Endodermal cell (in vitro differentiated cells): ENCODE results near the gene FBLN2. TPM values are rescaled to one million over a fixed set of nuclear protein-coding genes. Genes with fewer than 3 reads are reported as not detected.

Source experiments
- DNase-seq: peaks from one replicate; pipeline ENCODE4 v3.0.0-alpha.2; 2017
- H3K27ac ChIP-seq: 2 replicates; pipeline ENCODE4 v1.5.1; 2013; ENCODE audit warnings: mild to moderate bottlenecking, low read depth, low read length, moderate library complexity
- H3K27me3 ChIP-seq: 2 replicates; pipeline ENCODE4 v1.6.1; 2013; ENCODE audit warnings: mild to moderate bottlenecking, low read length, moderate library complexity; ENCODE audit not compliant: insufficient read depth, control insufficient read depth, poor library complexity, severe bottlenecking
- H3K36me3 ChIP-seq: 2 replicates; pipeline ENCODE4 v1.7.0; 2013; ENCODE audit warnings: mild to moderate bottlenecking, low read length, moderate library complexity; ENCODE audit not compliant: control insufficient read depth, insufficient read depth
- H3K4me1 ChIP-seq: one replicate; pipeline ENCODE4 v1.7.0; 2013; ENCODE audit warnings: low read length; ENCODE audit not compliant: control insufficient read depth, insufficient read depth
- H3K4me3 ChIP-seq: 2 replicates; pipeline ENCODE4 v1.5.1; 2013; ENCODE audit warnings: mild to moderate bottlenecking, low read length, moderate library complexity
- H3K9ac ChIP-seq: 2 replicates; pipeline ENCODE4 v1.6.1; 2013; ENCODE audit warnings: mild to moderate bottlenecking, low read length, moderate library complexity; ENCODE audit not compliant: poor library complexity, severe bottlenecking; ENCODE audit errors: extremely low read depth
- H3K9me3 ChIP-seq: 2 replicates; pipeline ENCODE4 v1.6.1; 2013; ENCODE audit warnings: mild to moderate bottlenecking, low read length, moderate library complexity; ENCODE audit not compliant: control insufficient read depth
- H3K27ac Mint-ChIP-seq: 2 replicates; pipeline ENCODE4 v1.8.0; 2020; ENCODE audit warnings: mixed read lengths
- H3K27me3 Mint-ChIP-seq: 2 replicates; pipeline ENCODE4 v1.8.0; 2021; ENCODE audit warnings: mild to moderate bottlenecking, mixed read lengths; ENCODE audit not compliant: insufficient read depth
- H3K36me3 Mint-ChIP-seq: 2 replicates; pipeline ENCODE4 v1.8.0; 2020; ENCODE audit warnings: low read depth, mixed read lengths
- H3K4me1 Mint-ChIP-seq: 2 replicates; pipeline ENCODE4 v1.8.0; 2020; ENCODE audit warnings: mixed read lengths
- H3K4me3 Mint-ChIP-seq: 2 replicates; pipeline ENCODE4 v1.8.0; 2020; ENCODE audit warnings: mild to moderate bottlenecking, moderate library complexity, mixed read lengths
- H3K9me3 Mint-ChIP-seq: 2 replicates; pipeline ENCODE4 v1.8.0; 2020; ENCODE audit warnings: mild to moderate bottlenecking, mixed read lengths
- WGBS, 2 experiments: methylation state at CpG; one replicate each; pipeline versions ENCODE4 v1.1.5 to v1.1.7; 2013; ENCODE audit warnings: missing lambda C conversion rate in 2 of 2, mixed read lengths in 1 of 2; ENCODE audit not compliant: insufficient coverage in 1 of 2, insufficient read length in 1 of 2; 5-methylcytosine and 5-hydroxymethylcytosine counted together
- total RNA-seq, 2 donors: library from RNA; stranded (reverse); fragmentation: NEBNext Ultra II Directional in 1 of 2; extraction: Animal tissue kit (Norgen Biotek cat#: 25700) in 1 of 2; gene quantifications; 2 replicates in 1 of 2; 3 replicates in 1 of 2; pipeline ENCODE4 v1.2.1, GENCODE V29; 2021
- TF ChIP-seq, protein P1 (sequence below): fragments of 200-600 bp; sonication (generic); conservative IDR thresholded peaks from 2 replicates; pipeline ENCODE4 v1.5.0; 2021; ENCODE audit warnings: antibody characterized with exemption, mild to moderate bottlenecking

FBLN2 gene
- total RNA-seq, 2 donors from 2014 or later, result 86.1 to 136 TPM

DNA sequence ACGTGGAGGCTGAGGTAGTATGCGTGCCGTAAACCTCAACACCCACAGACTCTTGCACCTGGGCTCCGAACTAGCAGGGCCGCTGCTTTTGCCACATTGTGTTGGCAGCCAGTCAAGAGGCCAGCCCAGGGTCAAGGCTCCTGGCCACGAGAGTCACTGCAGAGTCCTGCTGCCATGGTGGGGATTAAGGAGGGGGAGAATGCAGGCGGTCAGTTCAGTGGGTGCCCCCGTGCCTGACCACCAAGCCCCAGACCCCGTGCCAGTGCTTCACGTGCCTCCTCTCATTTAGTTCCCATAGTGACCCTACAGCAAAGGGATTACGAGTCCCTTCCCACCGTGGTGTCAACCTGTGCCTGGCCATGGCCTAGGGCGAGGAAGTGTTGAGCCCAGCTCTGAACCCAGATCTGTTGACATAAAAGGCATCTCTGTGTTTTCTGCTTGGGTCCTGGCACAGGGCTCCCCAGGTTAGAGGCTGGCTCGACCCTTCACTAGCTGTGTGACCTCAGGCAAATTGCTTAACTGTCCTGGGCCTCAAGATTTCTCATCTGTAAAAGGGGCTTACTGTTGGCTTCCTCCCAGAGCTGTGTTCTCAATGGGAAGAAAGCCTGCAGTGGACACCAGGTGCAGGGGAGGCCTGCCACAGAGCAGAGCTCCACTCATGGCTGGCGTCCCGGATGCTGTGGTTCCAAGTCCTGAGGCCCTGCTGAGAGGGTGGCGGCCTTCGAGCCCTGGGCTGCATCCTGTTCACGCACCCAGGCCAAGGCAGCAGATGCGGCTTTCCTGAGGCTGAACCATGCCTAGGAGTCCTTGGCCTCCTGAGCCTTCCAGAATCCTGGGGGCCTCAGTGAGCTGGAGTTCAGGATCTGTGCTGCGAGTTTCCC is 32.8 kb downstream of the FBLN2 start:
- H3K4me1 ChIP-seq, result no peaks in the 10 kb centered on the region
- Mint-ChIP-seq H3K4me1 (peaks cover 4% of the 10 kb centered on the region), H3K27ac (no peak overlapping the region), H3K4me3 (no peak overlapping the region), H3K9me3 (no peaks in the 10 kb centered on the region), H3K27me3 (no peaks in the 10 kb centered on the region), H3K36me3 (no peaks in the 10 kb centered on the region)
- H3K36me3 ChIP-seq, result no peaks in the 10 kb centered on the region
- TF ChIP-seq, protein P1, sequence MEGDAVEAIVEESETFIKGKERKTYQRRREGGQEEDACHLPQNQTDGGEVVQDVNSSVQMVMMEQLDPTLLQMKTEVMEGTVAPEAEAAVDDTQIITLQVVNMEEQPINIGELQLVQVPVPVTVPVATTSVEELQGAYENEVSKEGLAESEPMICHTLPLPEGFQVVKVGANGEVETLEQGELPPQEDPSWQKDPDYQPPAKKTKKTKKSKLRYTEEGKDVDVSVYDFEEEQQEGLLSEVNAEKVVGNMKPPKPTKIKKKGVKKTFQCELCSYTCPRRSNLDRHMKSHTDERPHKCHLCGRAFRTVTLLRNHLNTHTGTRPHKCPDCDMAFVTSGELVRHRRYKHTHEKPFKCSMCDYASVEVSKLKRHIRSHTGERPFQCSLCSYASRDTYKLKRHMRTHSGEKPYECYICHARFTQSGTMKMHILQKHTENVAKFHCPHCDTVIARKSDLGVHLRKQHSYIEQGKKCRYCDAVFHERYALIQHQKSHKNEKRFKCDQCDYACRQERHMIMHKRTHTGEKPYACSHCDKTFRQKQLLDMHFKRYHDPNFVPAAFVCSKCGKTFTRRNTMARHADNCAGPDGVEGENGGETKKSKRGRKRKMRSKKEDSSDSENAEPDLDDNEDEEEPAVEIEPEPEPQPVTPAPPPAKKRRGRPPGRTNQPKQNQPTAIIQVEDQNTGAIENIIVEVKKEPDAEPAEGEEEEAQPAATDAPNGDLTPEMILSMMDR, result no peak
- H3K27me3 ChIP-seq, result no peaks in the 10 kb centered on the region
- H3K9me3 ChIP-seq, result no peaks in the 10 kb centered on the region
- WGBS, 2 experiments, result 93% methylated on average over 12 to 21 of the region's 21 CpGs
- no peak overlapping the region for H3K4me3 ChIP-seq
- peak; percentile 41 for DNase-seq
- no peak overlapping the region for H3K27ac ChIP-seq
- H3K9ac ChIP-seq, result no peak overlapping the region

DNA sequence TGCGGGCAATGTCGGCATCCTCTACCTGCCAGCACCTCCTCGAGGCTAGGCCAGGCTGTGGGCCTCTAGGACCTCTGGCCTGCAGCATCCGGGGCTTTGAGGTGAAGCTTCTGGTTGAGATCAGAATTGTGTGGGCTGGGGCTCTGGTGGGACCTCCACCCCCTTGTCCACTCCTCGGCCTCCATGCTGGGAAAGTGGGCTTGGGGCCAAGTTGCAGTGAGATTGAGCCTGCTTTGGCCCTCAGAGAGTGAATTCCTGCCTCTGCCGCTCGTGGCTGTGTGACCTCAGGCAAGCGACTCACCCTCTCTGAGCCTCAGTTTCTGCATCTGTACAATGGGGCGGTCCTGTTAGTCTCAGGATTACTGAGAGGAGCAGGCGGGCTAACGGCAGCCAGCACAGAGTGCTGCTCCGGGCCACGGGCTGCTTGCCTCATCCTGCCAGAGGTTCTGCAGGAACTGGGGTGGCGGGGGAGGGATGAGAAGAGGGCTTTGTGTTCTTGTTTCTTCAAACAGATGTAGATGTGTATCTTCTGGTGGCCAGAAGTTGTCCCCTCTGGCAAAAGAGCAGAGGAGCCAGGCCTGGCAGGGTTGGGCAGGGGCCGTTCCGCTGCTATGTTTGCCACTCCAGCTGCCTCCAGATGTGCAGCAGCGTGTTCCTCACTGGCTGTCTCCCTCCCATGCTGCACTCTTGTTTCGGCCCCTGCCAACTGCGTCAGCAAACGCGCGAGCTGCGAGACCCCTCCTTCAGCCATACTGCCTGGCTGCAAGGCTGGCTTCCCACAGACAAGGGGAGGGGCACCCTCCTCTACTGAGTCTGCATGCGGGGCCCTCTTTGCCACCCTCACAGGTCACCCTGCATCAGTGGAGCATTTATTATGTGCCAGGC is 33.7 kb downstream of the FBLN2 start:
- no peak for DNase-seq
- WGBS, 2 experiments, result 88 to 93% methylated on average over 17 to 24 of the region's 24 CpGs
- H3K36me3 Mint-ChIP-seq, result no peaks in the 10 kb centered on the region

More for the DNA sequence above, 33.7 kb downstream of the FBLN2 start:
- H3K4me3 ChIP-seq, result no peak overlapping the region
- no peaks in the 10 kb centered on the region for H3K4me1 ChIP-seq
- no peak overlapping the region for H3K27ac ChIP-seq
- Mint-ChIP-seq H3K27me3 (no peaks in the 10 kb centered on the region), H3K4me3 (no peak overlapping the region), H3K9me3 (no peaks in the 10 kb centered on the region), H3K27ac (no peak overlapping the region), H3K4me1 (peaks cover 9% of the 10 kb centered on the region)
- H3K36me3 ChIP-seq, result no peaks in the 10 kb centered on the region
- H3K27me3 ChIP-seq, result no peaks in the 10 kb centered on the region
- H3K9ac ChIP-seq, result no peak overlapping the region
- H3K9me3 ChIP-seq, result no peaks in the 10 kb centered on the region
- TF ChIP-seq, protein P1, result no peak
